Osteoblast (primary cell): Measurements from ENCODE around the gene UBE2E3. TPM values are rescaled to one million over a fixed set of nuclear protein-coding genes. Genes with fewer than 3 reads are reported as not detected.
A peak's percentile ranks its signal among the peaks of the same experiment; 100 is the strongest.

ENCODE experiments used
- DNase-seq: peaks from one replicate; pipeline ENCODE4 v3.0.0; 2011; ENCODE audit warnings: low spot score, mixed read lengths; ENCODE audit not compliant: insufficient read length; ENCODE audit errors: missing footprints
- H2AFZ ChIP-seq: 2 replicates; pipeline ENCODE4 v1.6.0; 2011; ENCODE audit warnings: mild to moderate bottlenecking, low read length
- H3K27ac ChIP-seq: 2 replicates; pipeline ENCODE4 v1.5.1; 2011; ENCODE audit warnings: mild to moderate bottlenecking, low read depth, low read length, moderate library complexity
- H3K27me3 ChIP-seq: 2 replicates; pipeline ENCODE4 v1.6.0; 2012; ENCODE audit warnings: mild to moderate bottlenecking, control low read depth, inconsistent platforms, low read length, moderate library complexity; ENCODE audit not compliant: insufficient read depth
- H3K36me3 ChIP-seq: 2 replicates; pipeline ENCODE4 v1.5.1; 2011; ENCODE audit warnings: mild to moderate bottlenecking, low read length, control low read depth, moderate library complexity; ENCODE audit not compliant: insufficient read depth
- H3K4me1 ChIP-seq: 2 replicates; pipeline ENCODE4 v1.5.1; 2011; ENCODE audit warnings: mild to moderate bottlenecking, low read length, control low read depth, moderate library complexity; ENCODE audit not compliant: insufficient read depth
- H3K4me2 ChIP-seq: 2 replicates; pipeline ENCODE4 v1.6.0; 2011; ENCODE audit warnings: mild to moderate bottlenecking, low read length; ENCODE audit not compliant: insufficient read depth
- H3K4me3 ChIP-seq: fragments of 200-600 bp; sonication (generic); 3 replicates; pipeline ENCODE4 v1.5.1; 2012; ENCODE audit warnings: mild to moderate bottlenecking, low read length, inconsistent platforms; ENCODE audit not compliant: insufficient read depth
- H3K79me2 ChIP-seq: 2 replicates; pipeline ENCODE4 v1.6.0; 2012; ENCODE audit warnings: mild to moderate bottlenecking, low read length, control low read depth, inconsistent platforms; ENCODE audit not compliant: insufficient read depth
- H3K9me3 ChIP-seq: 2 replicates; pipeline ENCODE4 v1.5.1; 2011; ENCODE audit warnings: low read depth, low read length, control low read depth
- H4K20me1 ChIP-seq: 2 replicates; pipeline ENCODE4 v1.6.0; 2012; ENCODE audit warnings: mild to moderate bottlenecking, low read length, control low read depth; ENCODE audit not compliant: insufficient read depth
- total RNA-seq: library from RNA; depleted of rRNA; stranded (reverse); fragments of >200 nt; gene quantifications from 2 replicates; pipeline ENCODE4 v1.2.3, GENCODE V29; 2012
- TF ChIP-seq, protein P1 (sequence below): IDR thresholded peaks from 2 replicates; pipeline ENCODE4 v1.5.1; 2011; ENCODE audit warnings: mild to moderate bottlenecking, low read depth, low read length, moderate library complexity; ENCODE audit errors: extremely low read depth

UBE2E3 gene
- total RNA-seq, 1 donor, result 58.3 TPM

DNA sequence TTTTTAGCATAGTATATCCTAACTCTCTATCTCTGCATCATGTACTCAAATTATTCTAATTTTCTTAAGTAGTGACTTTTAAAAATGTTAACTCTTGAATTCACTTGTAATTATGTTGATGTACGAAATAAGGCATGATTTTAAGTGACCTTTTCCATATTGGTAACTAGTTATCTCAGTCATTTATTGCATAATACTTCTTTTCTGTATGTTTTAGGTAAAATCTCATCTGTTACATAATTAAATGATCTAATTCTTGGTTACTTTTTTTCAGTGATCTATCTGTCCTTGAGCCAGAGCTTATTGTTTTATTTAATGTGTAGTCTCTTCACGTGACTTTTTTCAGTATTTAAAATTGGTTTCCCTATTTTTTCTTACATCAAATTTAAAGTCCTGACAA, 4.8 kb upstream of the UBE2E3 start:
- Histone ChIP-seq H3K27me3 (no peaks in the 10 kb centered on the region), H3K36me3 (no peaks in the 10 kb centered on the region), H3K79me2 (no peaks in the 10 kb centered on the region), H3K9me3 (no peaks in the 10 kb centered on the region), H3K27ac (no peak overlapping the region), H3K4me3 (no peak overlapping the region), H4K20me1 (no peaks in the 10 kb centered on the region), H2AFZ (no peak overlapping the region), H3K4me2 (no peak overlapping the region), H3K4me1 (peaks cover 10% of the 10 kb centered on the region)
- TF ChIP-seq, protein P1, sequence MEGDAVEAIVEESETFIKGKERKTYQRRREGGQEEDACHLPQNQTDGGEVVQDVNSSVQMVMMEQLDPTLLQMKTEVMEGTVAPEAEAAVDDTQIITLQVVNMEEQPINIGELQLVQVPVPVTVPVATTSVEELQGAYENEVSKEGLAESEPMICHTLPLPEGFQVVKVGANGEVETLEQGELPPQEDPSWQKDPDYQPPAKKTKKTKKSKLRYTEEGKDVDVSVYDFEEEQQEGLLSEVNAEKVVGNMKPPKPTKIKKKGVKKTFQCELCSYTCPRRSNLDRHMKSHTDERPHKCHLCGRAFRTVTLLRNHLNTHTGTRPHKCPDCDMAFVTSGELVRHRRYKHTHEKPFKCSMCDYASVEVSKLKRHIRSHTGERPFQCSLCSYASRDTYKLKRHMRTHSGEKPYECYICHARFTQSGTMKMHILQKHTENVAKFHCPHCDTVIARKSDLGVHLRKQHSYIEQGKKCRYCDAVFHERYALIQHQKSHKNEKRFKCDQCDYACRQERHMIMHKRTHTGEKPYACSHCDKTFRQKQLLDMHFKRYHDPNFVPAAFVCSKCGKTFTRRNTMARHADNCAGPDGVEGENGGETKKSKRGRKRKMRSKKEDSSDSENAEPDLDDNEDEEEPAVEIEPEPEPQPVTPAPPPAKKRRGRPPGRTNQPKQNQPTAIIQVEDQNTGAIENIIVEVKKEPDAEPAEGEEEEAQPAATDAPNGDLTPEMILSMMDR, result no peak
- no peak for DNase-seq

DNA sequence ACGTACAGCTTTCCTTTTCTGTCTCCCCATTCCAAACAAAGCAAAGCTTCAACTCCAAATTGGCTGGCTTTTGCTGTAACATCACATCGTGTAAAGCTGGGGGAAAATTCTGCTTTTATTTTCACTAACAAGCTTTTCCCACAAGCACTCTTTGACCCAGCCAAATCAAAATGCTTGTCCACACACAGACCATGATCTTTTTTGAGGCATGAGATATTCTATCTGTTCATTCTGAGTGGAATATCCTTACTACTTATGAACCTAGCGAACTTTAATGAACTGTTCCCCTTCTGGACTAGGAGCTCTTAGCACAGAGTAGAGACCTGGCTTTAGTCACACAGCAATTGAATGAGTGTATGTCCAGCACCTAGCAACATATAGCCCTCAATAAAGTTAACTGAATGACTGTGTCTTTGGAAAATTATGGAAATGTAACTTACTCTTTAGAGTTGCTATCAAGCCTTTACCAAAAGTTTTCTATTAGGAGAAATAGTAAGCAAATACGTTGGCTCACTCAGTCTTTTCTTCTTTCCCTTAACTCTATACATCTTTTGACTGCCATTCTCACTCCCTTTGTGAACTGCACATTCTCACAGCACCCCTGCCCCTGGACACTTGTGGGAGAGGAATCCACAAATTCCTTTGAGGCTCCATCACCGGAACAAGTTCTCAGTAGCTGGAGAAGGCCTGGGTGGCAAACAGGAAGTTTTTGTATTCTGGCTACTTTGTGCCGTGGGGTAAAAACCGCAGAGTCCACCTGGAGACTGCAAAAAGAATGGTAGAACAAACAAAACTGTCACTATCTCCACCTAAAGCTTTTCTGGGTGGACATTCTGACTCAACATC, 1.3 kb upstream of the UBE2E3 start:
- Histone ChIP-seq H4K20me1 (peaks cover 3% of the 10 kb centered on the region), H2AFZ (peak overlapping the region; percentile 80), H3K4me2 (peak overlapping the region; percentile 88), H3K27ac (peak overlapping the region; percentile 76), H3K27me3 (no peaks in the 10 kb centered on the region), H3K36me3 (peaks cover 3% of the 10 kb centered on the region), H3K79me2 (peaks cover 29% of the 10 kb centered on the region), H3K4me1 (peaks cover 30% of the 10 kb centered on the region), H3K4me3 (peak overlapping the region; percentile 73), H3K9me3 (no peaks in the 10 kb centered on the region)
- DNase-seq, result peak; percentile 86
- TF ChIP-seq, protein P1, result no peak

DNA sequence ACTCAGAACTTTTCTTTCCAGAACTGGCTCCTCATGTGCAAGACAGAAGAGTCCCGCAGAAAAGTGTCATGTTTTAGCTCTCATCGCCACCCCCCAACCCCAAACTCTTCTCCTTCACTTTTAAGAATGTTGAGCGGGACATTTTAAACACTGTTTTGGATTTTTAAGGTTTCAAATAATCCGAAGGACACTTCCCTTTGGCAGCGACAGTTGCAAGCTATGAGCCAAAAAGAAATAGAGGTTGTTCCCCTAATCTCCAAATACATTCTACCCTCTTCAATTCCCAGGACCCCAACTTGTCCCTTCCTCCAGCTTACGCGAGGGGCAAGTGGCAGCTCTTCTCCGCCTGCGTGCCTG, 678 bp upstream of the UBE2E3 start:
- DNase-seq, result no peak
- Histone ChIP-seq H3K36me3 (peaks cover 3% of the 10 kb centered on the region), H3K27ac (peak overlapping the region; percentile 76), H3K4me2 (peak overlapping the region; percentile 88), H3K27me3 (no peaks in the 10 kb centered on the region), H3K4me1 (peaks cover 32% of the 10 kb centered on the region), H3K79me2 (peaks cover 35% of the 10 kb centered on the region), H4K20me1 (peaks cover 3% of the 10 kb centered on the region), H3K4me3 (peak overlapping the region; percentile 73), H2AFZ (peak overlapping the region; percentile 80), H3K9me3 (no peaks in the 10 kb centered on the region)
- TF ChIP-seq, protein P1, result no peak
